ENCODE measurements around the gene MEOX1.

The MEOX1 gene

DNA sequence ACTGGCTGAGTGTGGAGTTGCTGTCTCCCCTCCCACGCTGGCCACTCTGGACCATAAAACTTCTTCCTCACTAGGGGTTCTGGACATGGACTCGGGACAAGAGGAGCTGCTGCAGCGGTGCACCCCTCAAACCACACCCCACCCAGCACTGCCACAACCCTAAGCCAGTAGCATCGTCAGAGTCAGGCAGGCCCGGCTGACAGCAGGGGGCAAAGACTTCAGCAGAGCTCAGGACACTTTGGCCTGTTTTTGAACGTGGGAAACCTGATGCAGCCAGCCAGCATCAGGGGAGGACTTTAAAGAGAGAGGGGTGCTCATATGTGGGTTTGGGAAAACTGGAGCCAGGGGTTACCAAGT is 9.6 kb downstream of the MEOX1 start:
- no peak for DNase-seq

DNA sequence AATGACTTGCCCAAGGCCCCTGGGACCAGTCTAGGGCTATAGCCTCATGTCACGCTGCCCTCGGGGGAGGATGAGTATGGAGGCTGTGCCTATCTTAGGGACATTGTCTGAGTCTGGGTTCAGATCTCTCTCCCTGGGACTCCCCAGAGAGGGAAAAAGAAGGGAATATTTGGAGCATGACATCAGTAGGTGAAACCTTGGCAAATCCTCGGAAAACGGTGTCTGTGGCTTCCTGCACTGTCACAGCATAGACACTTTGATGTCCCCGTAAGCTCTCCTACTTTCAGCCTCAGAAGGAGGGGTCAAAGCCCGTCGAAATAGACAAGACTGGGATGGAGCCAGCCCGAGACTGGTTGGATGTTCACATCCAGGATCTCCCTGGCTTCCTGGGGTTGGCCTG is 11.3 kb downstream of the MEOX1 start:
- no peak for DNase-seq

DNA sequence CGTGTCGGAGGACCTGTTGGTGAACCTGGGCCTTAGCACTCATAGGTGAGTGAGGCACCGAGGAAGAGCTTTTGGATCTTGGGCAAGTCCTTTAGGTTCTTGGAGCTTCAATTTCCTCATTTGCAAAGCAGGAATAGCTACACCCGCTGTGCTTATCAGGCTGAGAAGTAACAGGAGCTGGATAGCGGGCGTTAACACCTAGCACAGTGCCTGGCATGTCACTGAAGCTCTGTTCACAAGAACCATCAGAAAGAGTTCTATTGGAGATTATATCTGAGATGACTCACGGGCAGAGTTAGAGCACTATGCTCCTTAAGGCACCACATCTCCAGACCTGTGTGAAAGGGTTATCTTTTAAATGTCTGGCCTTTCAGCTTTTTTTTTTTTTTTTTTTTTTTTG is 12.8 kb downstream of the MEOX1 start:
- DNase-seq, result no peak

DNA sequence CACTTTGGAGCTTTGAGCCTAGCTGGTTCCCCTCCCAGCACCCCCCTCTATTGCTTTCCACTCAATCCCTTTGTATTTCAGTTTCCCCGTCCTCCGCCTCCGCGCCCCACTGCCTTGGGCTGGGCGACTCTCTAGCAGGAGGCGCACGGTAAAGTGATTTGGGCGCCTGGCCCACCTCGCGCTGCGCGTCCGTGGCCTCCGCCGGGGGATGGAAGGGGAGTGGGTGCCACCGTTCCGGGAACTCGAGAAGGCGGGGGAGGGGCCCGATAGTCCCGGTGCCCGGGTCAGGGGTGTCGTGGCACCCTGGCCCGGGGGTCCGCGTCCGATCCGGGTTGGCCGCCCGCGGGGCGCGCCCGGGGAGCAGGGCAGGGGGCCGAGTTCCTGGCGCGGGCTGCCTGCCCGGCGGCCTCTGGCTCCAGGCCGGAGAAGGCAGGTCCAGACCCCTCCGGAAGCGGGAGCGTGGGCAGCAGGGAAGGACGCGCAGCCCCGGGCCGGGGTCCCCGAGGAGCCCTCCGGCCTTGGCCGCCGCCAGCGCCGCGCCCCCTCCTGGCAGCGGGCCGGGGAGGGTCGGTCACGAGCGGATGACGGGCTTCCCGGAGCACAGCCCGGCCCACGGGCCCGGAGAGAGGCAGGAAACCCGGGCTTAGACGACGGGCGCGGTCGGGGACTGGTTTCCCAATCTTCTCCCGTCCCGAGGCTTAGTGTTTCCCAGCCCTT is 15.8 kb downstream of the MEOX1 start:
- DNase-seq, result peak; percentile 12

DNA sequence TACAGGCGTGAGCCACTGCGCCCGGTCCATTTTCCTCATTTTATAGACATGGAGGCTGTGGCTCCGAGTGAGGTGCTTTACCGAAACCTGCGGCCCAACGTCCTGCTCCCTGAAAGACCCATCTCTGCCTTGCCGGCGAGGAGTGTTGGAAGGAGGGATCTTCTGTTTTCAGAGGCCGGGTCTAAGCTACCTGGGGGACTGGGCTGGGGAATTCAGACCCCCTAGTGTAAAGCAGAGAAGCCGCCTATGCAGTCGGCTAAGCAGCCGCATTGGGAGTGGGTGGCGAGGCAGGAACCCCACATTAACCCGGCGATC is 16.3 kb downstream of the MEOX1 start:
- DNase-seq, result no peak

DNA sequence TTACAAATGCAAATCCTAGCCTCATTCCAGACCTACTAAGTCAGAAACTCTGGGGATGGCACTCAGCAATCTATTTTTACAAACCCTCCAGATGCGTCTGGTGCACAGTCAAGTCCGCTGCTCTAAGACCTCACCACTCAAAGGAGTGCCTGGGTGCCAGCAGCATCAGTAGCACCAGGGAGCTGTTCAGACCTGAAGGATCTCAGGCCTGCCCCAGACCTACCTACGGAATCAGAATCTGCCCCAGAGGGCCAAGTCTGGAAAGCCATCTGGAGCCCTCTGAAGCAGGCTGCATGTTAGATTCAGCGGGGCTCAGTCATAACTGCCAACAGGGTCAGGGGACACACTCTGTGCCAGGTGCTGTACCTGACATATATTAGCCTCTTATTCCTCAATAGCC is 17.6 kb downstream of the MEOX1 start:
- no peak for DNase-seq

DNA sequence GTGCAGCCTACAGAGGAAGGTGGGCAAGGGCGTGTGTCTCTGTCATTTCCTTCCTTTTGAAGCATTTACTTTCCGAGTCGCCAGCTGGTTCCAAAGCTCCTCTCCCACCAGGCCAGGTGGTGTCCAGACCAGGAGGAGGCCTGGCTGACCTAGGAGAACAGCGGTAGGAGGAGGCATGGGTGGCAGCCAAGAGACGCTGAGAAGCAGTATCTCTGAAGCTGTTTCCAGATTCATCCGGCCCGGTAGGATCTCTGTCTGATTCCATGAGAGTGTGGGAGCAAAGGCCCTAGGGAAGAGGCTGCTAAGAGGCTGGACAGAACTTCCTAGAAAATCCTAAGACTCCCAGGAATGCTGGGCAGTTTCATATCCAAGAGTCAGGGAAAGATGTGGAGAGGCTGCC is 20.3 kb downstream of the MEOX1 start:
- no peak for DNase-seq

DNA sequence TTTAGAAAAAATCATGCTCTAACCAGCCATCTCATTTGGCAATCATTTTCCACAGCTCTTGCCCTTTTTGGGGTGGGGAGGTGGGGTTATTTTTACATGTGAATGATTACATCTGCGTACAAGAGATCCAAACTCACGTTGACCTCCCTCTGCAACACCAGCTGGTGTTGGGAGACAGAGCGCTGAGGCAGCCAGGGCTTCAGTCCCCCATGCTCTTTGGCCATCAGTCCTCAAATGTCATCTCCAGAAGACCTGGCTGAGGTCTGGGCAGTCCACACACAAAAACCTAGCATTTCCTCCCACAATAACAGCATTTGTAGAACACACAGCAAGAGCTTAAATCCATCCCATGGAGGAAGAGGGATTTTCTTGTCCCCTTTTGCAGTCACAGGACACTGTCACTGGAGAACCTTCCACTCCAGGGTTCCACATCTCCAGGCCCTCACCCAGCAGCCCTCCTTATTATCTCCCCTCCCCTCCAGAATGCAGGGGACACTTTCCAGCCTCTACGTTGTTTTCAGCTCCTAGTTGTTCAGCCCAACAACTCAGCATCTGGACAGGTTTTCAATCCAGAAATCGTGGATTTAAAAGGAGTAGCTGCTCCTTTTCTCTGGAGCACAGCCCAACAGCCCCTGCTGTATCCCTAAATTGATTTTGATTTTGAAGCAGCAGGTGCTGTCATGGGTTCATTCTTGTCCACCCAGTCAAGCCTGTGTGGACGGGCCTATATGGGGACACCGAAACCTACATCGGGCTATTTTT is 21.1 kb downstream of the MEOX1 start:
- DNase-seq, result no peak

DNA sequence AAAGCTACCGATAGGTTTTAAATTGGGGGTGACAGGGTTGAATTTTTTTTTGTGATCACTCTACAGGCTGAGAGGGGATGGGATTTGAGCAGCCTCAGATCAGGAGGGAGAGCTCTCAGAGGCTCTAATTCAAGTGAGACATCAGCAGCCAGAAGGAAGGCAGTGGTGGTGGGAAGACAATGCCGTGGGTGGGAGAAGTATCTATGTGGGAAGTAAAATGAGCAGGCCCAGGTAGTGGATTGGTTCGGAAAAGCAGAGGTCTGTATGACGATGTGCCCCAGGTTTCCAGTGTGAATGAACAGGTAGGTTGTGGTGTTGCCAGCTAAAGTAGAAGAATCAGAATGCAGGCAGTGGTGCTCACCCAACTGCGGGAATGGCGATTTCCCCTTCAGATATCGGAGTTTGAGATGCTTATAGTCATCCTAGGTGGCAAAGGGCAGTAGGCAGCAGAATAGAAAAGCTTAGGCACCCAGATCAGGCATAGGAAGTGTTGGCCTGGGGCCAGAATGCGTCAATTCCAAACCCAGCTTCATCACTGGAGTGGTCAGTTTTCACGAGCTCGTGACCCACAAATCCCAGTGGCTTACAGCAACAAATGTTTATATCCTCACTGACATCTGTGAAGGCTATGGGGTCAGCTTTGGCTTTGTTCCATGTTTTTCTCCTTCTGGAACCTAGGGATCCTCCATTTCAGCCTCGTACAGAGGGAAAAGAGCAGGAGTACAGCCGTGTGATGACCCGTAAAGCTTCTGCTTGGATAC is 24.0 kb downstream of the MEOX1 start:
- DNase-seq, result no peak

DNA sequence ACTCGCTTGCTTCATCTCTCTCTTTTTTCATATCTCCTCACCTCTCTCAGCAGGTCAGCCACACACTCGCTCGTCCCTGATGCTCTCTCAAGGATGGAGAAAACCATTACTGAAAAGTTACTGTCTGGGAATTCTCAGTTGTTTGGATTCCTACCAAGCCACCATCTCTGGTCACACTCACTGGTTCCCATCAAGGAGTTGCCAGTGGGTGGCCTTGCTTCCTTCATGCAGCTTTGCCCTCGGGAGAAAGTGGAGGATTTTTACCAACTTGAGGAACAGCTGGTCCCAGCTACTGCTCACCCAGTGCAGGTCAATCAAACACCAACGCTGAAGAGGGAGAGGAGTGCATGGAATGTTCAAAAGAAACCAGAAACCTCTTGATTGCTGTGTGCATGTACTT is 25.3 kb downstream of the MEOX1 start:
- no peak for DNase-seq

DNA sequence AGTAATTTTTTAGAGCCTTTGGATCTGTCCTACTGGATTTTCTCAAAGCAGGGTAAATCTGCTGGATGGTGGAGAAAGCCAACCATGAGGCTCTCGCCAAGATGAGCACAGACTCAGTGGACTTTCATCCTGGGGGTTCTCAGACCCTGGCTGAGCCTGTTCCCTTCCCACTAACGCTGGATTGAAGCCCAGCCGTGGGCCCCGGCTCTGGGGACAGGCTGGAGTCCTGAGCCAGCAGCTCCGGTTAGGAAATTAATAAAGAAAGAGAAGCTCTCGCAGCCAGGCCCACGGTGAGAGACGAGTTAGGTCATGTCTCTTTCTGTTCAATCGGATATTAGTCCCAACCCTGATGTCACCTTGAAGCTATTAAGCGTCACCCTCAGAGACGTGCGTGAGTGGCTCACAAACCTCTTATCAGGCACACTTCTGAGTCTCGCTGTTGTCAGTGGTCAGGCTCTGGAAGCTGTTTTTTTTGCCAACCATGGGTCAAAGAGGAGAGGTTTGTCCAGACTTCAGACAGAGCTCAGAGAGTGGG is 27.1 kb downstream of the MEOX1 start:
- DNase-seq, result no peak

DNA sequence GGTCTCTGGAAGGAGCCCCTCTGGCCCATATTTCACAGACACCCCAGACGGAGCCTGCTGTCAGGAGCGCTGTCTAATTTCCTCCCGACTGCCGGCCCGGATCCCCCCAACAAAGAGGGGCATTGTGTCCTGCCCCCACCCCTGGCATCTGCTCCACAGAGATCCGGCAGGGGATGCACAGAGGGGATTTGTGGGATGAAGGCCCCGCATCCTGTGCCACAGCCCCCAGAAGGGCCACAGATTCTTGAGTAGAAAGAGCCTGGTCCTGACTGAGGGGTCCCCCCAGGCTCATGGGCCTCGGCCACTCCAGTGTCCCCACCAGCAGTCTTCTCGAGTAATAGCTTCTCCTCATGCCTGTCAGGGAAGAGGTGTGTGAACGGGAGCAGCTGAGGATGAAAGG is 29.5 kb downstream of the MEOX1 start:
- no peak for DNase-seq

DNA sequence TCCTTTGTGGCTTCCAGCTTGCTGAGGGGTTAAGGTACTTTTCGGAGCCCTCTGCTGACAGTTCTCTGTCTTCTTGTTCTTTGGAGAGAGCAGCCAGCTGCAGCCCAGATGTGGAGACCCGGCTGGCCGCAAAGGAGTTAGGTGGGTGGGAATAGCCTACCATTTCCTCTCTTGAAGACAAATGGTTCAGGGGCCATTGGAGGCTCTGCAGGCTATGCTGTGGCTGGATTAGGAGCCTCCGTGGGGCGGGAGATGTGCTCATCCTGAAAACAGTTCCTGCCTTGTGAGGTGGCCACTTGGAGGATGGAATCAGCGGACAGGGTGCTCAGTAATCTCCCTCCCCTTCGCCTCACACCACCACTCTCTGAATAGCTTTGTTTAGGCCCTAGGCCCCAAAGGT is 30.3 kb downstream of the MEOX1 start:
- DNase-seq, result no peak

DNA sequence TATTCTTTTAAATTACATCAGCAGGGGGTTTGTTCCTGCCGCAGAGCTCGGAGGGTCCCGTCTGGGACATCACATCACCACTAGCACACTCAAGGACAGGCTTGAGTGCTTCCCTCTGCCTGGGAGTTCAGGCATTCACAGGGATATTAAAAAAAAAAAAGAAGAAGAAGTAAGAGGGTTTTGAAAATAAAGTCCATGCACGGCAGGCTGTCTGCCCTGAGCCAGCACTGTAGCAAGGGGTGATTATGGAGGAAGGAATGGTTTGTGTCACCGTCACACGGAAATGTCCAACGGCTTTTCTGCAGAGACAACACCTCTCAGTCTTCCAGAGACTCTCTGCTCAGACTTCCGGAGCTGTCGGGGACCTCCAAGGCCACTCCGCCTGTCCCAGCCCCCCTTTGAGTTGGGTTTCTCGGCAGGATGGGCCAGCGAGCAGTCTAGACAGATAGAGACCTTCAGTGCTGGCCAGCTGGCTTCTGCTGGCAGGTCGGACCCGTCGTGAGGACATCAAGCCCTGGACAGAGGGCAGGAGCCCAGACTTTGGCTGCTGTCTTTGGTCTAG is 33.6 kb downstream of the MEOX1 start:
- DNase-seq, result no peak

DNA sequence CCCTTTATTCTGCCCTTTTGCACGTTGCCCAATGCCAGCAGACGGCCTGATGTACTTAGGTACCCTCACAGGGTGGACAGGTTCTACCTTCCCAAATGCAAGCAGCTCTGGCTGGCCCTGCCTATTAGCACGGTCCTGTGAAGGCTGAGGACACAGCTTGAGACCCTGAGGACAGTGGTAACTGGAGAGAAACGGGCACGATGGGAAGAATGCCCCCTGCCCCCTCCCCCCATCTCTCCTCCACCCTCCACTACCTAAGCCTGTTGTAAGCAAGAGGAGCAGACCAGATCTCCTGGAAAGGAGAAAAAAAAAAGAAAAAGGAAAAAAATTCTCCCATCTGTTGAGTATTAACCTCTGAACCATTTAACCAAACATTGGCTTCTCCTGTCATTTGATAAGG is 34.1 kb downstream of the MEOX1 start:
- no peak for DNase-seq

DNA sequence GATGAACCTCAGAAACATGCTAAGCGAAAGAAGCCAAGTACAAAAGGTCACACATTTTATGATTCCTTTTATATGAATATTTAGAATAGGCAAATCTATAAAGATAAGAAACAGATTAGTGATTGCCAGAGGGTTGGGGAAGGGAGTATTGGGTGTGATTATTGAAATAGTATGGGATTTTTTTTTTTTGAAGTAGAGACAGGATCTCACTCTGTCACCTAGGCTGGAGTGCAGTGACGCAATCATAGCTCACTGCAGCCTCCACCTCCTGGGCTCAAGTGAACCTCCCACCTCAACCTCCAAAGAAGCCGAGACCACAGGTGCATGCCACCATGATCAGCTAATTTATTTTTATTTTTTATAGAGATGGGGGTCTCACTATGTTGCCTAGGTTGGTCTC is 35.7 kb downstream of the MEOX1 start:
- no peak for DNase-seq

DNA sequence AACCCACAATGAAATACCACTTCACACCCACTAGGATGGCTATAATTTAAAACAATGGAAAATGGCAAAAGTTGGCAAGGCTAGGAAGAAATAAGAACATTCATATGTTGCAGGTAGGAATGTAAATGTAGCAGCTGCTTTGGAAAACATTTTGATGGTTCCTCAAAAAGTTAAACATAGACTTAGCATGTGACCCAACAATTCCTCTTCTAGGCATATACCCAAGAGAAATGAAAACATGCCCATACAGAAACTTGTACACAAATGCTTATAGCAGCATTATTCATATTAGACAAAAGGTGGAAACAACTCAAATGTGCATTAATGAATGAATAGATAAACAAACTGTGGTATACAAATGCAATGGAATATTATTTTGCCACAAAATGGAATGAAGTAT is 36.1 kb downstream of the MEOX1 start:
- DNase-seq, result no peak

DNA sequence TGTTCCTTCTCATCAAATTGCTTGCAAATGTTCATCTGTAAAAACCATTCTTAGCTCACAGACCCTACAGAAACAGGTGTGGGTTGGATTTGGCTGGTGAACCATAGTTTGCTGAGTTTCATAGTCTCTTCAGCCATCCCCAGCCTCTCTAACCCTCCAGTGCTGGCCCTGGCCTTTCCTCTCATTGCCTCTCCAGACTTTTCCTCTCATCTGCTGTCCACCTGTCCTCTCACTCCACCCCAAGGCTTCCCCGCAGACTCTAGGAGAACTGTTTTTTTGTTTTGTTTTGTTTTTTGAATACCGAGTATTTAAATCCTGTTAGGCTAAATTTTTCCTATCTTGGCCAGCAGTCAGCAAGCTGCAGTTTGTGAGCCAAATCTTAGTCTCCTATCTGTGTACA is 41.1 kb downstream of the MEOX1 start:
- no peak for DNase-seq

DNA sequence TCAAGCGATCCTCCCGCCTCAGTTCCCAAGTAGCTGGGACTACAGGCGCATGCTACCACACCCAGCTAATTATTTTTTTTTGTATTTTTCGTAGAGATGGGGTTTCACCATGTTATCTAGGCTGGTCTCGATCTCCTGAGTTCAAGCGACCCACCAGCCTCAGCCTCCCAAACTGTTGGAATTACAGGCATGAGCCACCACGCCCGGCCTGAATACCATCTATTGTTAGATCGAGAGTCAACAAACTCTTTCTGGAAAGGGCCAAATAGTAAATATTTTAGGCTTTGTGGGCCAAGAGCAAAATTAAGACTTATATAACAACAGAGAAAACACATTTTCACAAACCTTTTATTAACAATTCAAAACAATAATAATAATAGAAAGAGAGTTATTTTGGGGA is 41.6 kb downstream of the MEOX1 start:
- no peak for DNase-seq

DNA sequence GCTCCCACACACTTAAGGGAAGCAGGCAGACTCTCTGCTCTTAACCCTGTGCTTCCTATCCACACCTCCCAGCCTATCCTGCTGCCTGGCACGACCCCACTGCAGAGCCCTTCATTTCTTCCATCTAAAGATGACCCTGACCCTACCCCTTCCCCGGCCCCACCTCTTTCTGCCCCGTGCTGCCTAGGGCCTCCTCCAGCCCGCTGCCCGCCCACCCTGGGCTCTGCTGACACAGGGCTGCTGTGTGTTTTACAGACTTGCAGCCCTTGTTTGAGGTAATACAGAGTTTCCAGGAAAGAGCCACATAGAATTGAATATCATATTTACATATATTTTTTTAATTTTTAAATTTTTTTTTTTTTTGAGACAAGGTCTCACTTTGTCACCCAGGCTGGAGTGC is 42.0 kb downstream of the MEOX1 start:
- no peak for DNase-seq

DNA sequence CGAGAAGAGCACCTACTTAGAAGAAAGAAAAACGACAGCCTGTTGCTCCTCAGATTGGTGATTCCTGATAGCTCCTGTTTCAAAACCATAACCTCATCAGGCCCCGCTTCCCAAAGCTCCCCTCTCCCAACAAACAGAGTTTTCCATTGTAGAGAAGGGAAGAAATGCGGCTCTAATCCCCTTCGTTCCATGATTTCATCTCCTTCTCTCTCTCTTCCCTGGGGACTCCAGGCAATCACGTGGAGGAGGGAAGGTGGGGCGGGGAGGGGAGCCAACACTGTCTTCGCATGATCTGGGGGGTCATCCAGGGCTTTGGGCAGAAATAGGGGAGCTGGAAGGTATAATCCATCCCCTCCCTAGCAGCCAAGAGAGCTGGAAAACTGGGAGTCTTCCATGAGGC is 43.4 kb downstream of the MEOX1 start:
- DNase-seq, result no peak

DNA sequence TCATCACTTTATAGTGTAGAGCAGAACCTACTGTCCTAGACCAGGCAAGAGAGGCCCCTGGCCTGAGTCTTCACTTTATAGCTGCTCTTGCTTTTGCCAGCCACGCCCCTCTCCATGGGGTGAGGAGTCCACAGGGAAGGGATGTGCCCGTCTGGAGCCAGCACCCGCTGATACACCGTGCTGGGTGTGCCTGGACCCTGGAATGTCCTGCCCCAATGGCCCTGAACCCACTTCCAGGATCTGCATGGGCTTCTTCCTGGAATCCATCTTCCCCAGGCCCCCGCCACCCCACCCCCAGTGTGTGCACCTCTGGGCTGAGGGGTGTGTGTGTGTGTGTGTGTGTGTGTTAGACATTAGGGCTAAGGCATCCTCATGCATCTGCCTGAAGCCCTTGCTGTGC is 44.9 kb downstream of the MEOX1 start:
- no peak for DNase-seq

DNA sequence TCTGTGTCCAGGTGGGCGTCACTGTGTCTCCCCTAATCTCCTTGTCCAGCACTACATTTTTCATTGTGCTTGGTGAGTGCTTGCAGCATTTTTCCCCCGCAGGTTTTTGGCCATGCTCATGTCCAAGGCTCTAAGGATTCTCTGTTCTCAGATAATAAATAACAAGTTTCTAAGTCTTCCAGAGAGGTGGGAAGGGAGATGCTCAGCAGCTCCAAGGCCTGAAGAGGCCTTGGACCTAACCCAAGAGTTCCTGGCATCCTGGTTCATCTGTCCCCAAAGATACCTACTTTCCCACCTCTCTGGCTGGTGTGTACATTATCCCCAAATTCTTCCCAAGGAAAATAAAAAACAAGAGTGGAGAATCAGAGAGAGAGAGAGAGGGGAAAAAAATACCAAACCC is 45.3 kb downstream of the MEOX1 start:
- no peak for DNase-seq

DNA sequence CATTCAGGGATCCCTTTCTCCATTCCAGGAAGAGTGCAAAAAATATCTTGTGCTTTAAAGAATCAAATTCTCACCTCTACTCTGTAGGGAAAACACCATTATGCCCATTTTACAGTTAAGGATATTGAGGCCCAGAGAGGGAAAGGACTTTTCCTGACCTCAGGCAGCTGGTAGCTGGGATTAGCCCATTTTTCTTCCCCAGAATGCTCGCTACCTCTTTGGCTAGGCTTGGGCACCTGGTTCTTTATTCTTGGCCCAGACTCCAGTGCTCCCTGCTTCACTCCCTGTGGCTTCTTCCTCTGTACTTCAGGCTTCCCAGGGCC is 45.7 kb downstream of the MEOX1 start:
- no peak for DNase-seq

Measured in CD4-positive, alpha-beta T cell treated with Interferon gamma for 1 hour (primary cell).